ENCODE measurements around the gene PATJ.
"Not testable (repeated sequence)": the region's sequence is repeated elsewhere in the genome, so short reads cannot be mapped to it uniquely, and the experiment has no call there.

The PATJ gene

GRCh38 chr1:62182157-62182556 is 439.9 kb downstream of the PATJ start:
- POLR2A ChIA-PET; H3K9me3 ChIP-seq (ENCODE audit: control extremely low read depth in 1 of 5, control insufficient read depth in 4 of 5, insufficient read depth in 2 of 5, low read depth in 1 of 5, low read length in 4 of 5); H3K4me3 ChIP-seq (ENCODE audit: control insufficient read depth in 1 of 7, extremely low read depth in 1 of 7, insufficient read depth in 4 of 7, low read depth in 2 of 7, low read length in 6 of 7); H3K36me3 ChIP-seq (ENCODE audit: control insufficient read depth in 4 of 4, insufficient read depth in 4 of 4, low read length in 3 of 4); H3K27ac ChIP-seq (ENCODE audit: insufficient read depth in 1 of 2, low read depth in 1 of 2, low read length in 2 of 2, poor library complexity in 1 of 2, severe bottlenecking in 2 of 2); H3K4me1 ChIP-seq (ENCODE audit: control extremely low read depth in 1 of 4, control insufficient read depth in 4 of 4, insufficient read depth in 4 of 4, low read length in 3 of 4); H3K27me3 ChIP-seq (replicated peaks in 2 of 5; ENCODE audit: control insufficient read depth in 4 of 5, insufficient read depth in 5 of 5, low read length in 4 of 5); DNase-seq: not testable (repeated sequence)
- 97% methylated on average over 7 of the region's 8 CpGs for WGBS (ENCODE audit: insufficient coverage)
- CTCF ChIA-PET = interaction anchor here (1.5 kb wide), 1 partner anchor 169 kb away, joined by 3 read pairs; no protein-coding TSS in a partner anchor

GRCh38 chr1:62183164-62184020 is 441.1 kb downstream of the PATJ start:
- H3K9me3 ChIP-seq (ENCODE audit: control extremely low read depth in 1 of 5, control insufficient read depth in 4 of 5, insufficient read depth in 2 of 5, low read depth in 1 of 5, low read length in 4 of 5); H3K36me3 ChIP-seq (ENCODE audit: control insufficient read depth in 4 of 4, insufficient read depth in 4 of 4, low read length in 3 of 4); POLR2A ChIA-PET; H3K27ac ChIP-seq (ENCODE audit: insufficient read depth in 1 of 2, low read depth in 1 of 2, low read length in 2 of 2, poor library complexity in 1 of 2, severe bottlenecking in 2 of 2); H3K4me1 ChIP-seq (ENCODE audit: control extremely low read depth in 1 of 4, control insufficient read depth in 4 of 4, insufficient read depth in 4 of 4, low read length in 3 of 4); DNase-seq; H3K27me3 ChIP-seq (replicated peaks in 2 of 5; ENCODE audit: control insufficient read depth in 4 of 5, insufficient read depth in 5 of 5, low read length in 4 of 5); H3K4me3 ChIP-seq (ENCODE audit: control insufficient read depth in 1 of 7, extremely low read depth in 1 of 7, insufficient read depth in 4 of 7, low read depth in 2 of 7, low read length in 6 of 7): not testable (repeated sequence)
- WGBS (ENCODE audit: insufficient coverage) = 98% methylated on average over 7 of the region's 11 CpGs
- CTCF ChIA-PET = interaction anchor here (0.9 to 1.5 kb wide), 2 partner anchors 8 to 168 kb away, joined by 3 to 4 read pairs; no protein-coding TSS in a partner anchor

GRCh38 chr1:62184336-62184735 is 442.1 kb downstream of the PATJ start:
- H3K27me3 ChIP-seq (replicated peaks in 2 of 5; ENCODE audit: control insufficient read depth in 4 of 5, insufficient read depth in 5 of 5, low read length in 4 of 5) = peaks cover 0 to 2% (median 0%) of the 10 kb centered on the region in 5 experiments
- 76% methylated on average over 3 of the region's 7 CpGs for WGBS (ENCODE audit: insufficient coverage)
- no peak for DNase-seq
- H3K36me3 ChIP-seq (ENCODE audit: control insufficient read depth in 4 of 4, insufficient read depth in 4 of 4, low read length in 3 of 4) = no peaks in the 10 kb centered on the region
- H3K4me3 ChIP-seq (ENCODE audit: control insufficient read depth in 1 of 7, extremely low read depth in 1 of 7, insufficient read depth in 4 of 7, low read depth in 2 of 7, low read length in 6 of 7) = no peak overlapping the region
- no peaks in the 10 kb centered on the region for H3K4me1 ChIP-seq (ENCODE audit: control extremely low read depth in 1 of 4, control insufficient read depth in 4 of 4, insufficient read depth in 4 of 4, low read length in 3 of 4)
- ChIA-PET CTCF (interaction anchor here (0.6 to 1.0 kb wide), 3 partner anchors 9 to 221 kb away, joined by 3 to 4 read pairs (median 3); no protein-coding TSS in a partner anchor), POLR2A (no interaction called here)
- H3K9me3 ChIP-seq (ENCODE audit: control extremely low read depth in 1 of 5, control insufficient read depth in 4 of 5, insufficient read depth in 2 of 5, low read depth in 1 of 5, low read length in 4 of 5) = no peaks in the 10 kb centered on the region
- no peak overlapping the region for H3K27ac ChIP-seq (ENCODE audit: insufficient read depth in 1 of 2, low read depth in 1 of 2, low read length in 2 of 2, poor library complexity in 1 of 2, severe bottlenecking in 2 of 2)

- H3K9me3 ChIP-seq (ENCODE audit: control extremely low read depth in 1 of 5, control insufficient read depth in 4 of 5, insufficient read depth in 2 of 5, low read depth in 1 of 5, low read length in 4 of 5) = not testable (repeated sequence)
- ChIA-PET POLR2A (interaction anchor here (0.6 kb wide), 1 partner anchor 103 kb away, joined by 4 read pairs; no protein-coding TSS in a partner anchor), CTCF (interaction anchor here (1.0 kb wide), 1 partner anchor 10 kb away, joined by 3 read pairs; no protein-coding TSS in a partner anchor)
These were observed 443.0 kb downstream of the PATJ start for GRCh38 chr1:62185233-62185632.

GRCh38 chr1:62185677-62186076 is 443.4 kb downstream of the PATJ start:
- Histone ChIP-seq H3K27me3 (replicated peaks in 2 of 5; ENCODE audit: control insufficient read depth in 4 of 5, insufficient read depth in 5 of 5, low read length in 4 of 5) (peaks cover 0 to 2% (median 0%) of the 10 kb centered on the region in 5 experiments), H3K4me3 (ENCODE audit: control insufficient read depth in 1 of 7, extremely low read depth in 1 of 7, insufficient read depth in 4 of 7, low read depth in 2 of 7, low read length in 6 of 7) (no peak overlapping the region), H3K4me1 (ENCODE audit: control extremely low read depth in 1 of 4, control insufficient read depth in 4 of 4, insufficient read depth in 4 of 4, low read length in 3 of 4) (no peaks in the 10 kb centered on the region), H3K36me3 (ENCODE audit: control insufficient read depth in 4 of 4, insufficient read depth in 4 of 4, low read length in 3 of 4) (no peaks in the 10 kb centered on the region), H3K27ac (ENCODE audit: insufficient read depth in 1 of 2, low read depth in 1 of 2, low read length in 2 of 2, poor library complexity in 1 of 2, severe bottlenecking in 2 of 2) (no peak overlapping the region), H3K9me3 (ENCODE audit: control extremely low read depth in 1 of 5, control insufficient read depth in 4 of 5, insufficient read depth in 2 of 5, low read depth in 1 of 5, low read length in 4 of 5) (no peaks in the 10 kb centered on the region)
- DNase-seq = no peak
- ChIA-PET POLR2A (interaction anchor here (0.6 kb wide), 1 partner anchor 103 kb away, joined by 4 read pairs; no protein-coding TSS in a partner anchor), CTCF (no interaction called here)
- no CpG with 5 or more reads among the region's 3 CpGs for whole genome bisulfite sequencing (ENCODE audit: insufficient coverage)

More at GRCh38 chr1:62185233-62185632, 443.0 kb downstream of the PATJ start:
- H3K4me1 ChIP-seq (ENCODE audit: control extremely low read depth in 1 of 4, control insufficient read depth in 4 of 4, insufficient read depth in 4 of 4, low read length in 3 of 4); H3K36me3 ChIP-seq (ENCODE audit: control insufficient read depth in 4 of 4, insufficient read depth in 4 of 4, low read length in 3 of 4); H3K4me3 ChIP-seq (ENCODE audit: control insufficient read depth in 1 of 7, extremely low read depth in 1 of 7, insufficient read depth in 4 of 7, low read depth in 2 of 7, low read length in 6 of 7); DNase-seq; H3K27ac ChIP-seq (ENCODE audit: insufficient read depth in 1 of 2, low read depth in 1 of 2, low read length in 2 of 2, poor library complexity in 1 of 2, severe bottlenecking in 2 of 2); H3K27me3 ChIP-seq (replicated peaks in 2 of 5; ENCODE audit: control insufficient read depth in 4 of 5, insufficient read depth in 5 of 5, low read length in 4 of 5): not testable (repeated sequence)
- WGBS (ENCODE audit: insufficient coverage) = 100% methylated on average over 4 of the region's 6 CpGs

GRCh38 chr1:62187548-62187947 is 445.3 kb downstream of the PATJ start:
- 100% methylated on average over 1 of the region's 5 CpGs for WGBS (ENCODE audit: insufficient coverage)

GRCh38 chr1:62188111-62188510 is 445.8 kb downstream of the PATJ start:
- POLR2A ChIA-PET = no interaction called here
- no peak for DNase-seq
- CTCF ChIA-PET = no interaction called here

More at GRCh38 chr1:62187548-62187947, 445.3 kb downstream of the PATJ start:
- H3K4me3 ChIP-seq (ENCODE audit: control insufficient read depth in 1 of 7, extremely low read depth in 1 of 7, insufficient read depth in 4 of 7, low read depth in 2 of 7, low read length in 6 of 7) = no peak overlapping the region
- POLR2A ChIA-PET = no interaction called here
- no peak overlapping the region for H3K27ac ChIP-seq (ENCODE audit: insufficient read depth in 1 of 2, low read depth in 1 of 2, low read length in 2 of 2, poor library complexity in 1 of 2, severe bottlenecking in 2 of 2)
- CTCF ChIA-PET = no interaction called here
- H3K9me3 ChIP-seq (ENCODE audit: control extremely low read depth in 1 of 5, control insufficient read depth in 4 of 5, insufficient read depth in 2 of 5, low read depth in 1 of 5, low read length in 4 of 5) = no peaks in the 10 kb centered on the region
- no peak for DNase-seq
- H3K36me3 ChIP-seq (ENCODE audit: control insufficient read depth in 4 of 4, insufficient read depth in 4 of 4, low read length in 3 of 4) = no peaks in the 10 kb centered on the region
- H3K4me1 ChIP-seq (ENCODE audit: control extremely low read depth in 1 of 4, control insufficient read depth in 4 of 4, insufficient read depth in 4 of 4, low read length in 3 of 4) = no peaks in the 10 kb centered on the region
- H3K27me3 ChIP-seq (replicated peaks in 2 of 5; ENCODE audit: control insufficient read depth in 4 of 5, insufficient read depth in 5 of 5, low read length in 4 of 5) = no peaks in the 10 kb centered on the region

More at GRCh38 chr1:62188111-62188510, 445.8 kb downstream of the PATJ start:
- no peak overlapping the region for H3K4me3 ChIP-seq (ENCODE audit: control insufficient read depth in 1 of 7, extremely low read depth in 1 of 7, insufficient read depth in 4 of 7, low read depth in 2 of 7, low read length in 6 of 7)
- no peaks in the 10 kb centered on the region for H3K27me3 ChIP-seq (replicated peaks in 2 of 5; ENCODE audit: control insufficient read depth in 4 of 5, insufficient read depth in 5 of 5, low read length in 4 of 5)
- no peaks in the 10 kb centered on the region for H3K36me3 ChIP-seq (ENCODE audit: control insufficient read depth in 4 of 4, insufficient read depth in 4 of 4, low read length in 3 of 4)
- no peak overlapping the region for H3K27ac ChIP-seq (ENCODE audit: insufficient read depth in 1 of 2, low read depth in 1 of 2, low read length in 2 of 2, poor library complexity in 1 of 2, severe bottlenecking in 2 of 2)
- H3K4me1 ChIP-seq (ENCODE audit: control extremely low read depth in 1 of 4, control insufficient read depth in 4 of 4, insufficient read depth in 4 of 4, low read length in 3 of 4) = no peaks in the 10 kb centered on the region
- no peaks in the 10 kb centered on the region for H3K9me3 ChIP-seq (ENCODE audit: control extremely low read depth in 1 of 5, control insufficient read depth in 4 of 5, insufficient read depth in 2 of 5, low read depth in 1 of 5, low read length in 4 of 5)
- WGBS (ENCODE audit: insufficient coverage) = 100% methylated on average over 5 of the region's 8 CpGs

Data from common myeloid progenitor, CD34-positive (primary cell).